CD8-positive, alpha-beta memory T cell (primary cell): Measurements from ENCODE around the gene GRPEL2. TPM values are rescaled to one million over a fixed set of nuclear protein-coding genes. Genes with fewer than 3 reads are reported as not detected.

Experiments used
- CTCF ChIA-PET: fragments of 350-600 bp; sonication (Branson Sonifier 250); formaldehyde crosslinking; loops from one replicate; lab custom pipeline; 2021; ENCODE audit warnings: antibody characterized with exemption; lab: Charles Lee
- POLR2A ChIA-PET: fragments of 350-600 bp; sonication (Branson Sonifier 250); formaldehyde crosslinking; loops from one replicate; lab custom pipeline; 2021; ENCODE audit warnings: antibody characterized with exemption; lab: Charles Lee
- DNase-seq, 5 donors: peaks; one replicate each; pipeline versions ENCODE4 v3.0.0 to v3.0.0-alpha.2; 2020 to 2022; ENCODE audit warnings: mixed read lengths in 1 of 5
- H3K27ac ChIP-seq: one replicate; pipeline ENCODE4 v1.7.0; 2013; ENCODE audit warnings: low read depth, mild to moderate bottlenecking, low read length, moderate library complexity
- H3K27me3 ChIP-seq: 2 replicates; pipeline ENCODE4 v1.7.0; 2013; ENCODE audit warnings: low read length, mild to moderate bottlenecking; ENCODE audit not compliant: insufficient read depth, poor library complexity, severe bottlenecking
- H3K36me3 ChIP-seq: 2 replicates; pipeline ENCODE4 v1.7.0; 2013; ENCODE audit warnings: mild to moderate bottlenecking, low read length, moderate library complexity; ENCODE audit not compliant: insufficient read depth
- H3K4me1 ChIP-seq: 2 replicates; pipeline ENCODE4 v1.7.0; 2013; ENCODE audit warnings: mild to moderate bottlenecking, low read length, moderate library complexity; ENCODE audit not compliant: insufficient read depth
- H3K4me3 ChIP-seq: 2 replicates; pipeline ENCODE4 v1.7.0; 2013; ENCODE audit warnings: mild to moderate bottlenecking, low read length
- H3K9me3 ChIP-seq: 2 replicates; pipeline ENCODE4 v1.7.0; 2013; ENCODE audit warnings: mild to moderate bottlenecking, low read length
- H3K27ac Mint-ChIP-seq, 8 donors: one replicate each; pipeline ENCODE4 v1.8.0; 2020 to 2021; ENCODE audit warnings: mixed read lengths in 8 of 8, mild to moderate bottlenecking in 6 of 8, inconsistent platforms in 3 of 8, moderate library complexity in 3 of 8
- H3K27me3 Mint-ChIP-seq, 2 donors: one replicate each; pipeline ENCODE4 v1.8.0; 2020 to 2021; ENCODE audit warnings: mixed read lengths in 2 of 2, mild to moderate bottlenecking in 1 of 2, moderate library complexity in 1 of 2
- H3K36me3 Mint-ChIP-seq, 3 donors: one replicate each; pipeline ENCODE4 v1.8.0; 2020 to 2021; ENCODE audit warnings: mixed read lengths in 3 of 3, inconsistent platforms in 1 of 3, mild to moderate bottlenecking in 1 of 3
- H3K4me1 Mint-ChIP-seq, 3 donors: one replicate each; pipeline ENCODE4 v1.8.0; 2020 to 2021; ENCODE audit warnings: mixed read lengths in 3 of 3, inconsistent platforms in 1 of 3, mild to moderate bottlenecking in 1 of 3
- H3K4me3 Mint-ChIP-seq, 7 donors: one replicate each; pipeline ENCODE4 v1.8.0; 2020 to 2021; ENCODE audit warnings: mixed read lengths in 7 of 7, mild to moderate bottlenecking in 6 of 7, moderate library complexity in 4 of 7, inconsistent platforms in 2 of 7
- H3K9me3 Mint-ChIP-seq, 5 donors: one replicate each; pipeline ENCODE4 v1.8.0; 2020 to 2022; ENCODE audit warnings: mixed read lengths in 5 of 5, mild to moderate bottlenecking in 3 of 5, moderate library complexity in 2 of 5, inconsistent platforms in 1 of 5
- polyA plus RNA-seq: library from polyadenylated mRNA; unstranded; fragments of 300-500 nt; fragmentation: Illumina TruSeq; gene quantifications from one replicate; pipeline ENCODE4 v1.2.3, GENCODE V29; 2021
- total RNA-seq, 2 experiments: library from RNA; stranded (reverse); gene quantifications; one replicate each; pipeline ENCODE4 v1.2.3, GENCODE V29; 2021

Gene GRPEL2
- total and polyA plus RNA-seq, 3 experiments from 2014 or later = 4.5 to 36.5 (median 33.4) TPM

GRCh38 chr5:149313151-149313841 lies 32.0 kb upstream of the GRPEL2 start:
- no peaks in the 10 kb centered on the region for H3K36me3 ChIP-seq
- Mint-ChIP-seq H3K27ac (no peak overlapping the region), H3K27me3 (peaks cover 1 to 14% of the 10 kb centered on the region in 2 donors), H3K4me1 (no peaks in the 10 kb centered on the region), H3K36me3 (no peaks in the 10 kb centered on the region), H3K4me3 (no peak overlapping the region), H3K9me3 (no peaks in the 10 kb centered on the region)
- no peaks in the 10 kb centered on the region for H3K9me3 ChIP-seq
- H3K27me3 ChIP-seq = no peaks in the 10 kb centered on the region
- H3K4me3 ChIP-seq = no peak overlapping the region
- ChIA-PET POLR2A (no interaction called here), CTCF (interaction anchor here (15.5 kb wide), 1 partner anchor 59 kb away, joined by 221 read pairs; the partner anchor contains the start of gene IL17B)
- no peak overlapping the region for H3K27ac ChIP-seq
- H3K4me1 ChIP-seq = peaks cover 3% of the 10 kb centered on the region
- DNase-seq = no peak

GRCh38 chr5:149314571-149315111 lies 30.7 kb upstream of the GRPEL2 start:
- H3K27ac ChIP-seq = no peak overlapping the region
- no peak overlapping the region for H3K27ac Mint-ChIP-seq
- peaks cover 3% of the 10 kb centered on the region for H3K4me1 ChIP-seq
- no peaks in the 10 kb centered on the region for H3K36me3 ChIP-seq
- H3K9me3 ChIP-seq = no peaks in the 10 kb centered on the region
- no peaks in the 10 kb centered on the region for H3K4me1 Mint-ChIP-seq
- H3K27me3 ChIP-seq = no peaks in the 10 kb centered on the region
- ChIA-PET POLR2A (no interaction called here), CTCF (interaction anchor here (1.0 to 15.5 kb wide), 5 partner anchors 15 to 118 kb away, joined by 3 to 221 read pairs (median 4); partner anchors contain the start of gene IL17B)
- H3K27me3 Mint-ChIP-seq = peaks cover 1 to 11% of the 10 kb centered on the region in 2 donors
- no peaks in the 10 kb centered on the region for H3K36me3 Mint-ChIP-seq
- no peak for DNase-seq
- H3K4me3 Mint-ChIP-seq = no peak overlapping the region
- H3K9me3 Mint-ChIP-seq = no peaks in the 10 kb centered on the region
- H3K4me3 ChIP-seq = no peak overlapping the region

DNA sequence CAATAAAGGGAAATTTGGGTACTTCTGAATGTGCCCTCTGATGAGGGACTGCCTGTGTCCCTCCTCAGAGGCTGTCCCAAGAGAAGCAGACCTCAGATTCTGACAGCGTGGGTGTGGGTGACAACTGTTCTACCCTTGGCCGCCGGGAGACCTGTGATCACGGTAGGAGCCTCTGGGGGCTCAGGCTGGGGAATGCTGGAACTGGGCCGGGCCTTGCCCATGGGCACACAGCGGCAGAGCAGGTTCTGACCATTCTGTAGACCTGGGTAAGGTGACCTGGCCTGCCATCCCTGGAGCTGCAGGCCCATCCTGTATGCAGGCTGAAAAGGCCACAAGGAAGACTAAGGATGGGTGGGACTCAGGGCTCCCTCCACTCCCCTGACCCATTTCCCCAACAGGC lies 29.5 kb upstream of the GRPEL2 start:
- Mint-ChIP-seq H3K4me1 (no peaks in the 10 kb centered on the region), H3K36me3 (no peaks in the 10 kb centered on the region), H3K4me3 (no peak overlapping the region), H3K27ac (no peak overlapping the region), H3K27me3 (peaks cover 5 to 12% of the 10 kb centered on the region in 2 donors), H3K9me3 (no peaks in the 10 kb centered on the region)
- no peaks in the 10 kb centered on the region for H3K36me3 ChIP-seq
- no peak for DNase-seq
- no peaks in the 10 kb centered on the region for H3K27me3 ChIP-seq
- CTCF ChIA-PET = interaction anchor here (1.1 to 15.5 kb wide), 5 partner anchors 13 to 117 kb away, joined by 3 to 221 read pairs (median 4); partner anchors contain the start of gene IL17B
- H3K27ac ChIP-seq = no peak overlapping the region
- no peaks in the 10 kb centered on the region for H3K9me3 ChIP-seq
- no peak overlapping the region for H3K4me3 ChIP-seq
- POLR2A ChIA-PET = no interaction called here
- H3K4me1 ChIP-seq = peaks cover 3% of the 10 kb centered on the region

GRCh38 chr5:149317281-149318048 lies 27.8 kb upstream of the GRPEL2 start:
- POLR2A ChIA-PET = no interaction called here
- no peak overlapping the region for H3K4me3 Mint-ChIP-seq
- no peak overlapping the region for H3K27ac ChIP-seq
- H3K4me1 Mint-ChIP-seq = no peaks in the 10 kb centered on the region
- H3K27me3 ChIP-seq = no peaks in the 10 kb centered on the region
- no peaks in the 10 kb centered on the region for H3K9me3 ChIP-seq
- peaks cover 4 to 5% of the 10 kb centered on the region in 2 donors for H3K27me3 Mint-ChIP-seq
- CTCF ChIA-PET = interaction anchor here (0.7 to 15.5 kb wide), 20 partner anchors 9 to 247 kb away, joined by 3 to 221 read pairs (median 5); partner anchors contain the start of genes GRPEL2, IL17B and PCYOX1L
- peak in 4 of 5 donors; percentile 13 to 52 (median 24) for DNase-seq
- H3K9me3 Mint-ChIP-seq = no peaks in the 10 kb centered on the region
- no peaks in the 10 kb centered on the region for H3K36me3 Mint-ChIP-seq
- no peaks in the 10 kb centered on the region for H3K36me3 ChIP-seq
- no peak overlapping the region for H3K27ac Mint-ChIP-seq
- no peak overlapping the region for H3K4me3 ChIP-seq
- H3K4me1 ChIP-seq = peaks cover 3% of the 10 kb centered on the region

- no peak overlapping the region for H3K27ac ChIP-seq
- Mint-ChIP-seq H3K36me3 (no peaks in the 10 kb centered on the region), H3K4me1 (no peaks in the 10 kb centered on the region), H3K4me3 (no peak overlapping the region), H3K27ac (no peak overlapping the region), H3K27me3 (peaks cover 4 to 5% of the 10 kb centered on the region in 2 donors), H3K9me3 (no peaks in the 10 kb centered on the region)
- CTCF ChIA-PET = interaction anchor here (0.9 to 15.5 kb wide), 4 partner anchors 39 to 245 kb away, joined by 3 to 221 read pairs (median 5); partner anchors contain the start of genes IL17B and PCYOX1L
- no peaks in the 10 kb centered on the region for H3K36me3 ChIP-seq
- POLR2A ChIA-PET = no interaction called here
- DNase-seq = no peak
- no peaks in the 10 kb centered on the region for H3K27me3 ChIP-seq
- H3K4me3 ChIP-seq = no peak overlapping the region
- H3K9me3 ChIP-seq = no peaks in the 10 kb centered on the region
- H3K4me1 ChIP-seq = peaks cover 3% of the 10 kb centered on the region
Measured at GRCh38 chr5:149319174-149319573, 26.1 kb upstream of the GRPEL2 start.

- Histone ChIP-seq H3K27ac (peak overlapping the region; percentile 33), H3K4me3 (no peak overlapping the region), H3K9me3 (no peaks in the 10 kb centered on the region), H3K36me3 (no peaks in the 10 kb centered on the region), H3K27me3 (no peaks in the 10 kb centered on the region), H3K4me1 (peaks cover 3% of the 10 kb centered on the region)
- Mint-ChIP-seq H3K9me3 (no peaks in the 10 kb centered on the region), H3K4me1 (no peaks in the 10 kb centered on the region), H3K27ac (no peak overlapping the region), H3K27me3 (peaks cover 4% of the 10 kb centered on the region in 2 donors), H3K36me3 (no peaks in the 10 kb centered on the region), H3K4me3 (no peak overlapping the region)
- ChIA-PET POLR2A (interaction anchor here (1.1 kb wide), 1 partner anchor 111 kb away, joined by 3 read pairs; no protein-coding TSS in a partner anchor), CTCF (interaction anchor here (1.0 to 15.5 kb wide), 4 partner anchors 32 to 62 kb away, joined by 3 to 221 read pairs (median 4); partner anchors contain the start of genes IL17B and PCYOX1L)
- DNase-seq = no peak
Measured at GRCh38 chr5:149320791-149321330, 24.4 kb upstream of the GRPEL2 start.

GRCh38 chr5:149322518-149322917 lies 22.8 kb upstream of the GRPEL2 start:
- Mint-ChIP-seq H3K4me3 (no peak overlapping the region), H3K4me1 (no peaks in the 10 kb centered on the region), H3K36me3 (no peaks in the 10 kb centered on the region), H3K9me3 (peaks cover 0 to 3% (median 0%) of the 10 kb centered on the region in 5 donors), H3K27me3 (peaks cover 4% of the 10 kb centered on the region in 2 donors), H3K27ac (no peak overlapping the region)
- CTCF ChIA-PET = interaction anchor here (15.5 kb wide), 1 partner anchor 50 kb away, joined by 221 read pairs; the partner anchor contains the start of gene IL17B
- no peaks in the 10 kb centered on the region for H3K27me3 ChIP-seq
- H3K4me1 ChIP-seq = peaks cover under 1% of the 10 kb centered on the region
- no peak for DNase-seq
- H3K9me3 ChIP-seq = no peaks in the 10 kb centered on the region
- POLR2A ChIA-PET = no interaction called here
- no peak overlapping the region for H3K4me3 ChIP-seq
- H3K27ac ChIP-seq = no peak overlapping the region
- H3K36me3 ChIP-seq = no peaks in the 10 kb centered on the region
